GM12865 (cell line): Measurements from ENCODE around the gene SLC8A2.

ENCODE experiments used
- DNase-seq: peaks from one replicate; pipeline ENCODE4 v3.0.0; 2010; ENCODE audit warnings: low read depth
- H3K4me3 ChIP-seq: 2 replicates; pipeline ENCODE4 v1.5.1; 2011; ENCODE audit warnings: mild to moderate bottlenecking, low read depth, low read length, control low read depth
- CTCF ChIP-seq: IDR thresholded peaks from 2 replicates; pipeline ENCODE4 v1.5.1; 2011; ENCODE audit warnings: low read length, control low read depth, low read depth, inconsistent platforms; ENCODE audit not compliant: insufficient read depth; ENCODE audit errors: missing control alignments

Gene SLC8A2

GRCh38 chr19:47509973-47510372 lies 38.3 kb upstream of the SLC8A2 start:
- DNase-seq = no peak
- no peak overlapping the region for H3K4me3 ChIP-seq
- no peak for TF ChIP-seq CTCF

GRCh38 chr19:47509170-47509847 lies 37.6 kb upstream of the SLC8A2 start:
- no peak overlapping the region for H3K4me3 ChIP-seq
- no peak for TF ChIP-seq CTCF
- no peak for DNase-seq

- no peak for TF ChIP-seq CTCF
- DNase-seq = no peak
- no peak overlapping the region for H3K4me3 ChIP-seq
Observed at GRCh38 chr19:47508721-47509120, 37.0 kb upstream of the SLC8A2 start.

- TF ChIP-seq CTCF = no peak
- H3K4me3 ChIP-seq = no peak overlapping the region
- no peak for DNase-seq
Observed at GRCh38 chr19:47507924-47508553, 36.3 kb upstream of the SLC8A2 start.

- H3K4me3 ChIP-seq = no peak overlapping the region
- no peak for TF ChIP-seq CTCF
- no peak for DNase-seq
Observed at GRCh38 chr19:47507012-47507411, 35.3 kb upstream of the SLC8A2 start.

- no peak for TF ChIP-seq CTCF
- DNase-seq = no peak
- no peak overlapping the region for H3K4me3 ChIP-seq
Observed at GRCh38 chr19:47506459-47506858, 34.8 kb upstream of the SLC8A2 start.

GRCh38 chr19:47505506-47505905 lies 33.8 kb upstream of the SLC8A2 start:
- no peak for DNase-seq
- no peak overlapping the region for H3K4me3 ChIP-seq
- no peak for TF ChIP-seq CTCF
